Epithelial cell of proximal tubule (primary cell): ENCODE results near the gene CADM2. TPM values are rescaled to one million over a fixed set of nuclear protein-coding genes. Genes with fewer than 3 reads are reported as not detected.

ENCODE experiments used
- DNase-seq: peaks from one replicate; pipeline ENCODE4 v3.0.0-alpha.2; 2011; ENCODE audit warnings: low read depth
- H3K4me3 ChIP-seq: 2 replicates; pipeline ENCODE4 v1.5.1; 2011; ENCODE audit warnings: low read depth, mild to moderate bottlenecking, low read length
- total RNA-seq: library from RNA; depleted of rRNA; stranded (reverse); fragments of >200 nt; gene quantifications from 2 replicates; pipeline ENCODE4 v1.2.3, GENCODE V29; 2015
- TF ChIP-seq, protein P1 (sequence below): conservative IDR thresholded peaks from 2 replicates; pipeline ENCODE4 v1.5.1; 2012; ENCODE audit warnings: low read depth, mild to moderate bottlenecking, low read length

Gene CADM2
- total RNA-seq, 1 donor from 2014 or later: not detected

DNA sequence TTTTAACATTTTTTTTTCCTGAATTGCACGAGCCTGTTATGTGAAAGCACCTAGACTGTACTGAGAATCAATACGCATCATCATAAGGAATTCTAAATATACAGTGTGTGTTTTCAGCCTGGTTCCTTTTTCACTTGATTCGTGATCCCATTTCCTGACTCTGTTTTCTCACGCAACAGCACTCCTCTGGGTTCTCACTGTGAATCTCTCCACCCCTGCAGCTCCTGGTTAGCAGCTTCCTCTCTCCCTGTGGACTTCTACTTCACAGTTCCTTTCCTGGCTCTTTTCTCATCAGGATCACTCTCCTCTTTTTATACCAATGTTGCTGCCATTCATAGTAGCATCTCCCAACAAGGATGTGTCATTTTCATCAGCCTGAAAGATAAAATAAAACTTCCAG, 297.2 kb downstream of the CADM2 start:
- TF ChIP-seq, protein P1, sequence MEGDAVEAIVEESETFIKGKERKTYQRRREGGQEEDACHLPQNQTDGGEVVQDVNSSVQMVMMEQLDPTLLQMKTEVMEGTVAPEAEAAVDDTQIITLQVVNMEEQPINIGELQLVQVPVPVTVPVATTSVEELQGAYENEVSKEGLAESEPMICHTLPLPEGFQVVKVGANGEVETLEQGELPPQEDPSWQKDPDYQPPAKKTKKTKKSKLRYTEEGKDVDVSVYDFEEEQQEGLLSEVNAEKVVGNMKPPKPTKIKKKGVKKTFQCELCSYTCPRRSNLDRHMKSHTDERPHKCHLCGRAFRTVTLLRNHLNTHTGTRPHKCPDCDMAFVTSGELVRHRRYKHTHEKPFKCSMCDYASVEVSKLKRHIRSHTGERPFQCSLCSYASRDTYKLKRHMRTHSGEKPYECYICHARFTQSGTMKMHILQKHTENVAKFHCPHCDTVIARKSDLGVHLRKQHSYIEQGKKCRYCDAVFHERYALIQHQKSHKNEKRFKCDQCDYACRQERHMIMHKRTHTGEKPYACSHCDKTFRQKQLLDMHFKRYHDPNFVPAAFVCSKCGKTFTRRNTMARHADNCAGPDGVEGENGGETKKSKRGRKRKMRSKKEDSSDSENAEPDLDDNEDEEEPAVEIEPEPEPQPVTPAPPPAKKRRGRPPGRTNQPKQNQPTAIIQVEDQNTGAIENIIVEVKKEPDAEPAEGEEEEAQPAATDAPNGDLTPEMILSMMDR: no peak
- no peak for DNase-seq

DNA sequence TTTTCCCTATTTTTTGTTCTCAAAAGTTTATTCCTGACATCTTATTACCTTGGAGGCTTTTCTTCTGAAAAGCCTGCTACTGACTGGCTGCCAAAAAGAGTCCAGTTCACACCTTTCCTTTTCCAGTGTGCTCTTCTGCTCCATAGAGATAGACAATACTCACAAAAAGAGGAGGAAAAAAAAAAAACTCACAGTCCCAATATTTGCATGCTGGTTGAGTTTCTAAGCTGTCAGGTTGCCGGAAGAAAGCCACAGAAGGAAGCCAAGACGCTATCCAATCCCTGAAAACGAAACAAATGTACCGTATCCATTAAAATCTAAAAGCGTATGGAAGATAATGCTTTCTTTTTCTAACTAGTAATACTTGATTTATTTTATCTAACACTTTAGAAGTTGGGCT, 299.5 kb downstream of the CADM2 start:
- TF ChIP-seq, protein P1: no peak
- H3K4me3 ChIP-seq: no peak overlapping the region
- DNase-seq: no peak

More for the DNA sequence above, 297.2 kb downstream of the CADM2 start:
- H3K4me3 ChIP-seq: no peak overlapping the region

DNA sequence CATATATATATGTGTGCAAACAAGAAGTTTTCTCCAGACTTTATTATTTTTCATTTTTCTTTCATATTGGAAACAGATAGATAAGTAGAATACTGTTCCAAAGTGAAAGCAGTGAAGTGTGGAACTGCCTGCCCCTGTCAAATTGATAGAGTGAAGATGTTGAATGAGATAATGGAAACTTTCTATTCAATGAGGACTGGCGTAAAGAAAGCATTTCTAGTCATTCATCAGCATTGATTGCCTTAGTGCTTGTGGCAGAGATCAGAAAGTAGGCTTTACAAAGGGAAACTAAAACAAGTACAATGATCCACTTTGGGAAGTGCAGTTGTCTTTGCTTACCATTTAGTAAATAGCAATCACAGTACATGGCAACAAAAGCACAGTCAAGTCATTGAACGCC, 300.0 kb downstream of the CADM2 start:
- no peak overlapping the region for H3K4me3 ChIP-seq
- TF ChIP-seq, protein P1: no peak
- no peak for DNase-seq

DNA sequence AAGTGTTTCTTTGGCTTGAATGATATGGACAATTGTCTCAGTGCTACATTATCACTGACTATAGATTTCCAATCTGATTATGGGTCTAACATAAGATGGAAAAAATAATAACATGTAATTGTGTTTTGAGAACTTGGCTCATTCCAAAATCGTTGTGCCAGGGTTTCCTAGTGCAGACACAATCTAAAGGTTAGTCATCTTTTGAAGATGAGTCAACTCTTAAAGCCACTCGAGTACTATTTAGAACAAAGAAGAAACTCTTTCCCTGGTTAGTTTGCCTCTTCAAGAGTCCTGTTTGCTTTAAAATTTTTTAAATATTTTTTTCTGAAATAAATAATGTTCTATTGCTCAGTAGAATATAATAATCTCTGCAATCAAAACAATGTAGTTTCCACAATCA, 301.0 kb downstream of the CADM2 start:
- DNase-seq: no peak

DNA sequence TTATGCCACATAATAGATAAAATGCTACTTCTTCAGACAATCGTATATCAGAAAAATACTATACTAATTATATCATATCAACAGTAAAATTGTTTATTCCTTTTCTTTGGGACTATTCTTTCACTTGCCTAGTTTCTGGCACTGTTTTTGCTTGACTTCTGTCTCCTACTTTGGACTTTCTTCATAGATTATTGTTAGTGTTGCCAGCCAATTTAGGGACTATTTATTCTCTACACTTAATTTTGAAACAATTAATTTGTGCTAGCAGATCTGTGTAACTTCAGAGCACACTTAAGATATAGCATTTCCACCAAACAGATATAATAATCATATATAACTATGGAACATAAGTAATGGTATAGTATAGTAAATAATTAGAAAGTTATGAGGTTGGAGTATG, 305.6 kb downstream of the CADM2 start:
- DNase-seq: no peak
- TF ChIP-seq, protein P1: no peak
- no peak overlapping the region for H3K4me3 ChIP-seq

More for the DNA sequence above, 301.0 kb downstream of the CADM2 start:
- H3K4me3 ChIP-seq: no peak overlapping the region
- TF ChIP-seq, protein P1: no peak

DNA sequence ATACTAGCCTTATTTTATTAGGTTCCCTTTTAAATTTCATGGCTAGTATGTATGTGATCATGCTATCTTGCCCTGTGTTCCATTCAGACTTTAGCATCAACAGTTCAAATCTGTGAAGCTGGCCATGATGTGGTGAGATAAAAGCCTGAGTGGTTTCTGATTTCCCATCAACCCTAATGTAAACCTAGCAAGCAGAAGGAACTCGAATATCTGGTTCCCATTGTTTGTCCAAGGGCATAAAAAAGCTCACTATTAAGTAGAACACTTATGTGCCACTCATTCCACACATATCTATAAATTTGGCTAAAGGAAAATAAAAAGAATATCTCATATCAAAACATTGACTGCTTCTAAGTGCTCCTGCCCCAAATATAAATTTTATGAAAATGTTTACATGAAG, 311.7 kb downstream of the CADM2 start:
- H3K4me3 ChIP-seq: no peak overlapping the region
- TF ChIP-seq, protein P1: no peak
- no peak for DNase-seq

DNA sequence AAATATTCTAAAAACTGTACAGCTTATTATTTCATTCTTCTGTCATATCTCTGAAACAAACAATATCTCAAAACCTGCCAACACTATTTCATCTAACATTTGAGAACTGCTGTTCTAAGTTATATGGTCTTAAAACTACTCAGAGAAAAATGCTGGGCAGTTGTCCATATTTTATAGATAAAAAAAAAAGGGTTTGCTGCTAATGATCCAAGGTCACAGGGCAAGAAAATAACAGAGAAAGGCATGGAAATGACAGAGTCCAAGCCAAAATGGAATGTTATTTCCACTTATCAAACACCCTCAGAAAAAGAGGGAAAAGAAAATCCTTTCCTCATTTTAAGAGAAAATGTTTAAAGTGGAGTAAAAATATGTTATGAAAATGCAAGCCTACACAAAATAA, 313.1 kb downstream of the CADM2 start:
- TF ChIP-seq, protein P1: no peak
- DNase-seq: no peak
- H3K4me3 ChIP-seq: no peak overlapping the region
